Measurements from ENCODE around the gene TRPV6. TPM values are rescaled to one million over a fixed set of nuclear protein-coding genes. Genes with fewer than 3 reads are reported as not detected.

TRPV6 gene
- not detected in 2 replicates for total RNA-seq

DNA sequence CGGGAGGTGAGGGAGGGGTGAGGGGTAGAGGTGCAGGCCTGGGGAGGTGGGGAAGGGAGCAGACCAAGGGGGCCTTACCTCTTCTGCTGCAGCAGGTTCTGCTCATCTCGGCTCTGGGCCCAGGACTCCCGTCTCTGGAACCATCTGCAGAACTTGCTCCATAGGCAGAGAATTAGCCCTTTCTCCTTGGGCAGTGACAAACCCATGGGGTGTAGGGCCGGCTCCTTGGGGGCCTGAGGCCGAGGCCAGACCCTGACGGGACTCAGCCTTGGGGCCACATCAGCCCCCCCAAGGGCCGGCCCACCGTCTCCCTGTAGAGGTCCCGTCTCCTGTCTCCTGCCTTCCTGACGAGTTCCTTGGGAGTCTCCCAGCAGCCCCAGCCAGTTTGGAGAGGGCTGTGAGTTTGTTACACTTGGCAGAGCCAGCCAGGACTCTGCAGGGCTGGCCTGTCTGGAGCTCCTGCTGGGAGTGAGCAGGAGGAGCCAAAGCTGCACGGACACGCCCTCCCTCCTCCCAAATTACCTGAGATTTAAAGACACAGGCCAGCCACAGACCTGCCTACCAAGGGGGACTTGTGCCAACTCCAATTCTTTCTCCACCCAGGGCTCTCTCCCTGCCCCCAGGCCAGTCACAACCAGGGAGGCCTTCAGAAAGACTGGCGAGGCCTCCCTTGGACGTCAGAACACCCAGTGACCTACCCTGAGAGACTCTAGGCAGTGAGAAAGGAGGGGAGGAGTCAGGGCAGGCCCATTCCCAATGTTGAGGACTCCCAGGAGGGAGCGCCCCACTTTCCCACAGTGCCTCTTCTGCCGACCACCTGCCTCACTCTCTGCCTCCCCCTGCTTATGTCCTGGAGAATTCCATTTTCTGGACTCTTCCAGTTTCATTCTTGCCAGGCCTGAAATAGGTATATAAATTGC is at the start of gene TRPV6:
TSS of gene TRPV6 (minus strand) at position 435 of the 920 bp plus-strand sequence.

GRCh38 chr7:142933624-142934023 is 48.1 kb upstream of the TRPV6 start, which contains the start of gene TRPV5:
Gene TRPV5, minus strand, starts transcription at chr7:142933746. Its CDS starts 287 bp downstream, at chr7:142933459.

GRCh38 chr7:142854372-142855113 is 31.0 kb downstream of the TRPV6 start, which contains the start of gene EPHB6:
Gene EPHB6, plus strand, starts transcription at chr7:142855076. Its CDS starts 8,152 bp downstream, at chr7:142863228.

Other genes with a start within 250 kb of the TRPV6 start
- gene PRSS1, start 136.3 kb downstream of the TRPV6 start, total RNA-seq: not detected in 2 replicates
- 0.76 TPM in 1 of 2 replicates, not detected in the other for gene PRSS2, start 114.8 kb downstream of the TRPV6 start, total RNA-seq
- gene EPHB6, start 30.7 kb downstream of the TRPV6 start, total RNA-seq: under 0.01 TPM in 1 of 2 replicates, not detected in the other
- not detected in 2 replicates for gene TRPV5, start 48.0 kb upstream of the TRPV6 start, total RNA-seq
- not detected in 2 replicates for gene LLCFC1, start 53.7 kb upstream of the TRPV6 start, total RNA-seq
- not detected in 2 replicates for gene KEL, start 76.6 kb upstream of the TRPV6 start, total RNA-seq
- gene OR9A2, start 141.4 kb upstream of the TRPV6 start, total RNA-seq: not detected in 2 replicates
- gene OR6V1, start 166.6 kb upstream of the TRPV6 start, total RNA-seq: not detected in 2 replicates
- gene PIP, start 246.3 kb upstream of the TRPV6 start, total RNA-seq: not detected in 2 replicates